GM12878 (cell line): Measurements from ENCODE around the gene MRPL22. TPM values are rescaled to one million over a fixed set of nuclear protein-coding genes. Genes with fewer than 3 reads are reported as not detected.

Source experiments
- BHLHE40 ChIP-seq, 2 experiments: fragments of 450-650 bp in 1 of 2; IDR thresholded peaks; 2 replicates each; pipeline ENCODE4 v1.6.1; 2011 to 2017; ENCODE audit warnings: low read depth in 2 of 2, borderline replicate concordance in 1 of 2, improper control_type of control experiment in 1 of 2, low read length in 1 of 2, mild to moderate bottlenecking in 1 of 2
- E2F8 ChIP-seq: fragments of 450-650 bp; IDR thresholded peaks from 2 replicates; pipeline ENCODE4 v1.6.1; 2018; ENCODE audit warnings: mild to moderate bottlenecking, low read depth, moderate library complexity; ENCODE audit not compliant: partially characterized antibody
- MLLT1 ChIP-seq: fragments of 450-650 bp; IDR thresholded peaks from 2 replicates; pipeline ENCODE4 v1.6.1; 2016; ENCODE audit warnings: mild to moderate bottlenecking
- NFIC ChIP-seq: IDR thresholded peaks from 2 replicates; pipeline ENCODE4 v1.6.1; 2012; ENCODE audit warnings: low read depth, mild to moderate bottlenecking, inconsistent platforms, low read length, moderate library complexity
- RAD51 ChIP-seq: fragments of 450-650 bp; IDR thresholded peaks from 2 replicates; pipeline ENCODE4 v1.6.1; 2016; ENCODE audit warnings: moderate library complexity, mild to moderate bottlenecking, inconsistent platforms
- REST ChIP-seq: IDR thresholded peaks from 2 replicates; pipeline ENCODE4 v1.6.1; 2012; ENCODE audit warnings: mild to moderate bottlenecking, low read depth, low read length
- SPI1 ChIP-seq: IDR thresholded peaks from 2 replicates; pipeline ENCODE4 v1.6.1; 2011; ENCODE audit warnings: low read depth, mild to moderate bottlenecking, low read length, moderate library complexity, borderline replicate concordance; ENCODE audit not compliant: insufficient read depth
- SREBF1 ChIP-seq: IDR thresholded peaks from 2 replicates; pipeline ENCODE4 v1.6.1; 2012; ENCODE audit warnings: mild to moderate bottlenecking, low read length
- TCF3 ChIP-seq: IDR thresholded peaks from 2 replicates; pipeline ENCODE4 v1.6.1; 2012; ENCODE audit warnings: low read depth, mild to moderate bottlenecking, low read length, borderline replicate concordance; ENCODE audit not compliant: insufficient read depth
- YY1 ChIP-seq: IDR thresholded peaks from 2 replicates; pipeline ENCODE4 v1.6.1; 2011; ENCODE audit warnings: low read depth, mild to moderate bottlenecking, low read length
- ZBTB33 ChIP-seq: fragments of 450-650 bp; IDR thresholded peaks from 2 replicates; pipeline ENCODE4 v1.6.1; 2017; ENCODE audit warnings: mild to moderate bottlenecking
- polyA plus RNA-seq, 11 experiments: library from polyadenylated mRNA; depleted of rRNA in 4 of 11; unstranded in 6 of 11; stranded (reverse) in 5 of 11; fragments of >200 nt; fragmentation: Nextera tagmentation in 4 of 11; fragmentation: Illumina TruSeq in 1 of 11; extraction: Ambion mirVana in 4 of 11; extraction: Trizol in 1 of 11; gene quantifications; 1 replicate in 1 of 11; 2 replicates in 10 of 11; pipeline versions ENCODE4 v1.2.1 to v1.2.3, GENCODE V29; 2011 to 2016; ENCODE audit warnings: inconsistent platforms in 2 of 11, missing spikeins in 2 of 11, low read depth in 1 of 11
- total RNA-seq, 4 experiments: library from RNA; depleted of rRNA in 3 of 4; stranded (reverse); fragments of >200 nt in 3 of 4; fragmentation: Illumina TruSeq in 1 of 4; extraction: Trizol in 1 of 4; gene quantifications; 2 replicates each; pipeline versions ENCODE4 v1.2.1 to v1.2.3, GENCODE V29; 2013 to 2021

Gene MRPL22
- total and polyA plus RNA-seq, 10 of the 15 experiments (the other 5 are each of a cell fraction or from before 2014, with no cell fraction given) = 29.7 to 318 (median 93.4) TPM

GRCh38 chr5:154940772-154941620 is at the start of gene MRPL22 (continued):
- TF ChIP-seq E2F8 = no peak
- peak; percentile 75 for TF ChIP-seq MLLT1
- TF ChIP-seq TCF3 = 0 out of 2 replicates have a peak, but pooled peaks have one; percentile 26
- TF ChIP-seq YY1 = peak; percentile 98
- no peak for TF ChIP-seq ZBTB33
- TF ChIP-seq NFIC = no peak
- peak; percentile 38; the same call in 1 of the 2 replicates for TF ChIP-seq REST
- no peak for TF ChIP-seq SREBF1
- no peak for TF ChIP-seq SPI1
- 0 out of 4 replicates have a peak, but pooled peaks of 1 of the 2 experiments have one; percentile 17 for TF ChIP-seq BHLHE40 (IDR thresholded peaks at IDR 0.05; ENCODE audit: borderline replicate concordance in 1 of 2, low read depth in 2 of 2, low read length in 1 of 2)
- no peak for TF ChIP-seq RAD51
